Effector memory CD8-positive, alpha-beta T cell (primary cell): ENCODE results near the gene VPS51.
"Not testable (repeated sequence)": the region's sequence is repeated elsewhere in the genome, so short reads cannot be mapped to it uniquely, and the experiment has no call there.

ENCODE experiments used
- ATAC-seq: fragments of 150-1000 bp; cut with Tn5 transposase; replicated peaks from 2 replicates; pipeline ENCODE4 v1.10.0; 2021; ENCODE audit warnings: mild to moderate bottlenecking, moderate library complexity
- DNase-seq, 3 experiments: peaks; one replicate each; pipeline ENCODE4 v3.0.0; 2021
- H3K27ac Mint-ChIP-seq, 2 donors: one replicate each; pipeline ENCODE4 v1.8.0; 2022; ENCODE audit warnings: mild to moderate bottlenecking in 2 of 2, mixed read lengths in 2 of 2, moderate library complexity in 2 of 2
- H3K27me3 Mint-ChIP-seq, 2 donors: one replicate each; pipeline ENCODE4 v1.8.0; 2022; ENCODE audit warnings: mixed read lengths in 2 of 2
- H3K36me3 Mint-ChIP-seq: one replicate; pipeline ENCODE4 v1.8.0; 2022; ENCODE audit warnings: mild to moderate bottlenecking, moderate library complexity, mixed read lengths; ENCODE audit not compliant: insufficient read depth
- H3K4me1 Mint-ChIP-seq, 2 donors: one replicate each; pipeline ENCODE4 v1.8.0; 2022; ENCODE audit warnings: low read depth in 2 of 2, mixed read lengths in 2 of 2
- H3K4me3 Mint-ChIP-seq, 2 donors: one replicate each; pipeline ENCODE4 v1.8.0; 2022; ENCODE audit warnings: mild to moderate bottlenecking in 2 of 2, mixed read lengths in 2 of 2, moderate library complexity in 2 of 2
- H3K9me3 Mint-ChIP-seq, 2 donors: one replicate each; pipeline ENCODE4 v1.8.0; 2022; ENCODE audit warnings: mixed read lengths in 2 of 2

VPS51 gene

DNA sequence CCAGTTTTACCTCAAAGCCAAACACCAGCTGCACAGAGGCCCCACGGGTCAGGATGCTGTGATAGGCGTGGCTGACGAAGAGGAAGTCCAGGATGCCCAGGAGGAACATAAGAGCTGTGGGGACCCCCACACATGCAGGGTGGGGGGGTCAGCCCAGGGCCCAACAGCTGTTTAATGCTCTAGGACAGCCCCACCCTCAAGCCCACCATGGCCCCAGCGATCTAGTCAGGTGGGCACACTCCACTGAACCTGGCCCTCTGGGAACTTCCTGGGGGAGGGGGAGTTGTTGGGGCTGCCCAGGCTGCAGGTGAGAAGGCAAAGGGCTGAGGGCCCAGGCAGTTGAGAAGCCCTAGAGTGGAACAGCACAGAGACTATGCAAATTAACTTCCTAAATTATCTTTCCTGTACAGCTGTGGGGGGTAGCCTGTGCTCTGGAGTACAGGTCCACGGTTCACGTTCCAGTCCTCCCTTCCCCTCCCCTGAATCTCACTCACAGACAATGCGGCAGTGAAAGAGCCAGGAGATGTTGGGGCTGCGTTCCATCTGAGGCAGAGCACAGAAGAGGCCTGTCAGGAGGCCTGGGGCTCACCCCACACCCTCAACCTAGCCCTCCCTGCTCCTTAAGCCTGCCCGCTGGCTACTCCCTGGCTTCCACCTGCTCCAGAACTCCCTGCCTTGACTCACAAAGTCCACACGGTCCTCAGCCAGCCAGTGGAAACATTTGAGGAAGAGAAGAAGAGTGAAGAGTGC is 36.4 kb downstream of the VPS51 start:
- H3K36me3 Mint-ChIP-seq = peaks cover 80% of the 10 kb centered on the region

DNA sequence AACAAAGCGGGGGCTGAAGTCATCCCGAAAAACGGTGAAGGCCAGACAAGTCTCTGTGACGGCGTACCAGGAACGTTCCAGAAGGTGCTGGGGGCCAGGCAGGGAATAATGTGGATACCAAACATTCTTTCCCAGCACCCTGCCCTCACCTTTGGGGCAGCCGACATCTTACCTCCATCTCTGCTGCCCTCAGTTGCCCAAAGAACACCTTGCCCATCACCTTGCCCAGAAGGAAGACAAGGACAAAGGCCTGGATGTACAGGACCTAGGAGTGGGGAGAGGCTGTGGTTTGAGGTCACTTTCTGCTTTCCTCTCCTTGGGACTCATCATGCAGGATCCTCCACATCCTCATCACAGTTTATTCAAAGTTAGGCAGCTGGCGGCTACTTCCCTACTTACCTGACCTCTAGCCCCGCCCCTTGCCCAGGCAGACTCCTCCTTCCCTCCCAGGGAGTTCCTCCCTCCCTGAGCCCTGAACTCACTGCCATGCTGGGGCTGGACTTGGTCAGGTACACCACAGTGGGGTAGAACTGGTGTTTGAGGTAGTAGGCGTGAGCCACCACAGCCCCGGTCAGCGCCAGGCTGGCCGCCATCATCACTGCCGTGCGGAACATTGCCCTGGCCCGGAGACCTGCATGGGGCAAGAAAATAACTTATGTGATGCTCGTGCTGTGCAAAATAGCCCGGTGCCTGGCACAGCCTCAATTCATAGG is 37.1 kb downstream of the VPS51 start:
- Mint-ChIP-seq H3K4me3 (peak overlapping the region; percentile 98 to 99), H3K27me3 (no peaks in the 10 kb centered on the region), H3K9me3 (no peaks in the 10 kb centered on the region), H3K4me1 (peaks cover 32 to 38% of the 10 kb centered on the region in 2 donors), H3K27ac (peak overlapping the region; percentile 100), H3K36me3 (peaks cover 72% of the 10 kb centered on the region)
- DNase-seq = peak in 1 of 3 experiments; percentile 26
- no peak for ATAC-seq

More for the DNA sequence above, 36.4 kb downstream of the VPS51 start:
- peaks cover 32 to 38% of the 10 kb centered on the region in 2 donors for H3K4me1 Mint-ChIP-seq
- no peaks in the 10 kb centered on the region for H3K9me3 Mint-ChIP-seq
- H3K27me3 Mint-ChIP-seq = no peaks in the 10 kb centered on the region
- peak overlapping the region; percentile 98 to 99 for H3K4me3 Mint-ChIP-seq
- ATAC-seq (no peak), DNase-seq (no peak)
- peak overlapping the region in 1 of 2 donors; percentile 100 for H3K27ac Mint-ChIP-seq

GRCh38 chr11:65133724-65134123 is 37.7 kb downstream of the VPS51 start:
- peaks cover 32 to 38% of the 10 kb centered on the region in 2 donors for H3K4me1 Mint-ChIP-seq
- H3K27ac Mint-ChIP-seq = peak overlapping the region; percentile 100
- ATAC-seq (no peak), DNase-seq (no peak)
- peaks cover 68% of the 10 kb centered on the region for H3K36me3 Mint-ChIP-seq
- H3K4me3 Mint-ChIP-seq = peak overlapping the region; percentile 98 to 99
- no peaks in the 10 kb centered on the region for H3K9me3 Mint-ChIP-seq
- no peaks in the 10 kb centered on the region for H3K27me3 Mint-ChIP-seq

DNA sequence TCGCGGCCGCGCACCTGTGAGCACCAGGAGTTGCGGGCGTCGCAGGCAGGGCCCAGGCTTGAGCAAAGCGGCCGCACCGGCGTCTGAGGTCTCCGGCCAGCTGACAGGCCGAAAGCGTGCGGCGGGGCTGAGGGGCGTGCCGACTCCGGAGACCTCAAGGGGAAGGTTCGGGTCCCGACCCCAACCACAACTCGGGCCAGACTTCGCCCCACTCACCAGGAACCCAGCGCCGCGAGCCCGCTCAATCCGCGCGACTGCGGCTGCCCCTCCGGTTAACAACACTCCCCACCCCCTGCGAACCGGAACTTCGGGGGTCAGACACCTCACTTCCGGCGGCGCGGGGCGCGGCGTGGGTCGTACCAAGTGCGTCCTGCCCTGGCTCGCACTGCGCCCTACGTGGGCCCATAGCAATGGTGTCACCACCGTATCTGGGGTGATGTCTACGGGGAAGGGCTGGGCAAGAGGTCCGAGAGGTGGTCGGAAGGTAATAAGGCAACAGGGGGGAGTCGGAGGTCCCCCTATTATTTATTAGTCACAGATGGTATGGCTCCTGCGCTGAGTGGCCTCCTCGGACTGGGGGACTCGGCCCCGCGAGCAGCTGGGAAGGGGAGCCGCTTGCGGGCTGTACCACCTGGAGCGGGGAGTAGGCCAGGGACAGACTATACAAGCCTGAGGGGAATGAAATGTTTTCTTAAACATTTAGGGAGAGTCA is 38.4 kb downstream of the VPS51 start, which contains the start of gene SYVN1:
SYVN1 (minus strand) TSS at position 280 of the 712 bp plus-strand sequence. CDS start 918 bp downstream, outside the sequence.
- Mint-ChIP-seq H3K9me3 (no peaks in the 10 kb centered on the region), H3K4me1 (peaks cover 32 to 38% of the 10 kb centered on the region in 2 donors), H3K27ac (peak within 1 kb of the TSS; percentile 100), H3K27me3 (no peaks in the 10 kb centered on the region), H3K4me3 (peak within 1 kb of the TSS; percentile 98 to 99), H3K36me3 (peaks cover 61% of the 10 kb centered on the region)
- ATAC-seq (peak; percentile 80), DNase-seq (peak; percentile 88 to 91 (median 89))

DNA sequence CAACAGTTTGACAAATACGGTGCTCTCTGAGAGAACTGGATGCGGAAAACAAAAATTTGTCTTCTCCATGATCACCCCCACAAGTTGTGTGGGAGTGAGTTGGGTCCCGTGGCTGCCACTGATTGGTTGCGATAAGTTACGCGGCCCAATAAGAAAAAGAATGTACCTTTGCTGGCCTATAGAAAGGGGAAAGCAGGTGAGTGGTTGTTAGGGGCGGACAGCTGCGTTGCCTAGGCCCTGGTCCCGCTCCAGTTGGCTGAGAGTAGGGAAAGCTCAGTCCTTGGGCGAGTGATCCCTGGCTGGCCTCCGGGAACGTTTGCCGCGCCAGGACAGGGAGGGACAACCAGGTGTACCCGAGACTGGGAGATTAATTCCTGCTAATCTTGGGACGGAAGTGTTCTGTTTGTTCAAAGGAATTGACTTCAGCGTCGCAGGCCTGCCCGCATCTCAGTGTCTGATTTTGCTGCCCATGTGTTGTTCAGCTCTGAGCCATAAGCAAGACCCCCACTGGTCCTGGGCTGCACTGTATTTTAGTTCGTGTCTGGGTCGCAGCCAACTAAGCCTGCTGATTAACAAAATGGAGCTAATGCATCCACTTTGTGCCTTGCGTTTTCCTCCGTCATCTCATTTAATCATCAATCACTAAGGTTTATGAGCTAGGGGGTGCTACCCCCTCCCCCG is 39.1 kb downstream of the VPS51 start:
- Mint-ChIP-seq H3K4me3 (peak overlapping the region; percentile 98 to 99), H3K4me1 (peaks cover 32 to 37% of the 10 kb centered on the region in 2 donors), H3K36me3 (peaks cover 55% of the 10 kb centered on the region), H3K9me3 (no peaks in the 10 kb centered on the region), H3K27ac (peak overlapping the region; percentile 100), H3K27me3 (no peaks in the 10 kb centered on the region)
- peak; percentile 86 for ATAC-seq
- peak; percentile 75 to 81 (median 79) for DNase-seq

GRCh38 chr11:65135633-65136145 is 39.7 kb downstream of the VPS51 start:
- H3K4me3 Mint-ChIP-seq = peak overlapping the region; percentile 98 to 99
- peaks cover 49% of the 10 kb centered on the region for H3K36me3 Mint-ChIP-seq

GRCh38 chr11:65136515-65137096 is 40.6 kb downstream of the VPS51 start:
- Mint-ChIP-seq H3K27ac (peak overlapping the region; percentile 100), H3K9me3 (no peaks in the 10 kb centered on the region), H3K36me3 (peaks cover 40% of the 10 kb centered on the region), H3K27me3 (peaks cover 0 to 2% of the 10 kb centered on the region in 2 donors), H3K4me1 (peaks cover 32% of the 10 kb centered on the region in 2 donors), H3K4me3 (peak overlapping the region in 1 of 2 donors; percentile 99)
- no peak for DNase-seq
- no peak for ATAC-seq

More at GRCh38 chr11:65135633-65136145, 39.7 kb downstream of the VPS51 start:
- H3K4me1 Mint-ChIP-seq = peaks cover 32 to 37% of the 10 kb centered on the region in 2 donors
- DNase-seq (no peak), ATAC-seq (no peak)
- no peaks in the 10 kb centered on the region for H3K9me3 Mint-ChIP-seq
- H3K27ac Mint-ChIP-seq = peak overlapping the region; percentile 100
- no peaks in the 10 kb centered on the region for H3K27me3 Mint-ChIP-seq

GRCh38 chr11:65141896-65142494 is 46.0 kb downstream of the VPS51 start:
- Mint-ChIP-seq H3K9me3 (no peaks in the 10 kb centered on the region), H3K27ac (no peak overlapping the region), H3K27me3 (peaks cover 0 to 19% of the 10 kb centered on the region in 2 donors), H3K4me3 (no peak overlapping the region), H3K36me3 (no peaks in the 10 kb centered on the region), H3K4me1 (no peaks in the 10 kb centered on the region)
- ATAC-seq (no peak), DNase-seq (no peak)

- peaks cover 0 to 9% of the 10 kb centered on the region in 2 donors for H3K27me3 Mint-ChIP-seq
- DNase-seq = no peak
- ATAC-seq = no peak
- H3K9me3 Mint-ChIP-seq = no peaks in the 10 kb centered on the region
- H3K27ac Mint-ChIP-seq = no peak overlapping the region
- H3K4me1 Mint-ChIP-seq = no peaks in the 10 kb centered on the region
- no peaks in the 10 kb centered on the region for H3K36me3 Mint-ChIP-seq
- no peak overlapping the region for H3K4me3 Mint-ChIP-seq
Measured at GRCh38 chr11:65147352-65148075, 51.5 kb downstream of the VPS51 start.

DNA sequence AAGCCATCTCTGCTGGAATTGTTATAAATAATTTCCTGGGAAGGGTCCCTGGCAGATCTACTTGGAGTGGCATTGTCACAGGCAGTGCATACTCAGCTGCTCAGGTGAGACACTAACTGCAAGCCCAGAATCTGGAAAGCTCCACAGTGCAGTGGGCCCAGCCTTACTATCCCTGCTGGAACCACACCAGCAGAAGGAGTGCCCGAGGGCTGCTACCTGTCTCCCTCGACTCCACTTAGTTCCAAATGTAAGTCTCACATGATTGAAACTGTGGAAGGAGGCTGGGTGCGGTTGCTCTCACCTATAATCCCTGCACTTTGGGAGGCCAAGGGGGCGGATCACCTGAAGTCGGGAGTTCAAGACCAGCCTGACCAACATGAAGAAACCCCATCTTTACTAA is 52.6 kb downstream of the VPS51 start:
- H3K9me3 Mint-ChIP-seq = no peaks in the 10 kb centered on the region
- peaks cover 0 to 8% of the 10 kb centered on the region in 2 donors for H3K27me3 Mint-ChIP-seq
- H3K36me3 Mint-ChIP-seq = no peaks in the 10 kb centered on the region
- ATAC-seq (no peak), DNase-seq (no peak)
- no peak overlapping the region for H3K4me3 Mint-ChIP-seq
- H3K27ac Mint-ChIP-seq = no peak overlapping the region
- H3K4me1 Mint-ChIP-seq = no peaks in the 10 kb centered on the region

GRCh38 chr11:65150131-65150508 is 54.1 kb downstream of the VPS51 start:
- ATAC-seq = not testable (repeated sequence)

More at GRCh38 chr11:65150131-65150508, 54.1 kb downstream of the VPS51 start:
- not testable (repeated sequence) for H3K27me3 Mint-ChIP-seq, H3K36me3 Mint-ChIP-seq, H3K9me3 Mint-ChIP-seq, H3K4me1 Mint-ChIP-seq, H3K4me3 Mint-ChIP-seq, H3K27ac Mint-ChIP-seq, DNase-seq
